Measurements from ENCODE around the gene LRP4.
"Not testable (repeated sequence)": the region's sequence is repeated elsewhere in the genome, so short reads cannot be mapped to it uniquely, and the experiment has no call there.

Gene LRP4, protein sequence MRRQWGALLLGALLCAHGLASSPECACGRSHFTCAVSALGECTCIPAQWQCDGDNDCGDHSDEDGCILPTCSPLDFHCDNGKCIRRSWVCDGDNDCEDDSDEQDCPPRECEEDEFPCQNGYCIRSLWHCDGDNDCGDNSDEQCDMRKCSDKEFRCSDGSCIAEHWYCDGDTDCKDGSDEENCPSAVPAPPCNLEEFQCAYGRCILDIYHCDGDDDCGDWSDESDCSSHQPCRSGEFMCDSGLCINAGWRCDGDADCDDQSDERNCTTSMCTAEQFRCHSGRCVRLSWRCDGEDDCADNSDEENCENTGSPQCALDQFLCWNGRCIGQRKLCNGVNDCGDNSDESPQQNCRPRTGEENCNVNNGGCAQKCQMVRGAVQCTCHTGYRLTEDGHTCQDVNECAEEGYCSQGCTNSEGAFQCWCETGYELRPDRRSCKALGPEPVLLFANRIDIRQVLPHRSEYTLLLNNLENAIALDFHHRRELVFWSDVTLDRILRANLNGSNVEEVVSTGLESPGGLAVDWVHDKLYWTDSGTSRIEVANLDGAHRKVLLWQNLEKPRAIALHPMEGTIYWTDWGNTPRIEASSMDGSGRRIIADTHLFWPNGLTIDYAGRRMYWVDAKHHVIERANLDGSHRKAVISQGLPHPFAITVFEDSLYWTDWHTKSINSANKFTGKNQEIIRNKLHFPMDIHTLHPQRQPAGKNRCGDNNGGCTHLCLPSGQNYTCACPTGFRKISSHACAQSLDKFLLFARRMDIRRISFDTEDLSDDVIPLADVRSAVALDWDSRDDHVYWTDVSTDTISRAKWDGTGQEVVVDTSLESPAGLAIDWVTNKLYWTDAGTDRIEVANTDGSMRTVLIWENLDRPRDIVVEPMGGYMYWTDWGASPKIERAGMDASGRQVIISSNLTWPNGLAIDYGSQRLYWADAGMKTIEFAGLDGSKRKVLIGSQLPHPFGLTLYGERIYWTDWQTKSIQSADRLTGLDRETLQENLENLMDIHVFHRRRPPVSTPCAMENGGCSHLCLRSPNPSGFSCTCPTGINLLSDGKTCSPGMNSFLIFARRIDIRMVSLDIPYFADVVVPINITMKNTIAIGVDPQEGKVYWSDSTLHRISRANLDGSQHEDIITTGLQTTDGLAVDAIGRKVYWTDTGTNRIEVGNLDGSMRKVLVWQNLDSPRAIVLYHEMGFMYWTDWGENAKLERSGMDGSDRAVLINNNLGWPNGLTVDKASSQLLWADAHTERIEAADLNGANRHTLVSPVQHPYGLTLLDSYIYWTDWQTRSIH (N-terminal part only)

DNA sequence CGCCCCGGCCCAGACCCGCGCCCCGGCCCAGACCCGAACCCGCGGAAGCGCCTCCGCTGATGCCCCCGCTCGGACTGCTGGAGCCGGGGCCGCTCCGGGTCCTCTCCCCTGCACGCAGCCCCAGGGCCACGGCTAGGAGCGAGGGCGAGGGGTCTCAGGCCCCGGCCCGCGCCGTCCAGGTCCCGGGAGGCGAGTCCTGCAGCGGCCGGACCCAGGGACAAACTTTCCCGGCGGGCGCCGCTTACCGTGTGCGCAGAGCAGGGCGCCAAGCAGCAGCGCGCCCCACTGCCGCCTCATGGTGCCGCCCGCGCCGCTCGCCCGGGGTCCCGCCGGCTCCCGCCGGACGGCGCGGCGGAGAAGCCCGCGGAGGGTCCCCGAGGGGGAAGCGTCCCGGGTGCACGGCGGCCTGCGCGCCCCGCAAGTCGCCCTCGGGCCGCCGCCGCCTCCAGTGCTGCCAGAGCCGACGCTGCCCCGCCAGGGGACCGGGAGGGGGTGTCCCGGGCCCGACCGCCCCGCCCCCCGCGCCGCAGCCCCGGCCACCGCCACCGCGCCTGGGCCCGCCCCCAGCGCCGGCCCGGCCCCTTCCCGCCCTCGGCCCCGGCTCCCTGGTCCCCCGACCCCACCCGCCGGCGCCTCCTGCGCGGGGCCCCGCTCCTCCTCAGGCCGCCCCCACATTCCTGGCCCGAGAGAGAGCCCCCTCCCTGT is at the start of gene LRP4:
Gene LRP4, minus strand, starts transcription at position 468 of the 705 bp plus-strand sequence. Its CDS starts 171 bp downstream, at position 297.
- DNase-seq (ENCODE audit: low read depth): peak; percentile 32

GRCh38 chr11:46967962-46968361 is 49.6 kb upstream of the LRP4 start:
- no peak for DNase-seq (ENCODE audit: low read depth)

GRCh38 chr11:46966773-46967172 is 48.4 kb upstream of the LRP4 start:
- no peak for DNase-seq (ENCODE audit: low read depth)

DNA sequence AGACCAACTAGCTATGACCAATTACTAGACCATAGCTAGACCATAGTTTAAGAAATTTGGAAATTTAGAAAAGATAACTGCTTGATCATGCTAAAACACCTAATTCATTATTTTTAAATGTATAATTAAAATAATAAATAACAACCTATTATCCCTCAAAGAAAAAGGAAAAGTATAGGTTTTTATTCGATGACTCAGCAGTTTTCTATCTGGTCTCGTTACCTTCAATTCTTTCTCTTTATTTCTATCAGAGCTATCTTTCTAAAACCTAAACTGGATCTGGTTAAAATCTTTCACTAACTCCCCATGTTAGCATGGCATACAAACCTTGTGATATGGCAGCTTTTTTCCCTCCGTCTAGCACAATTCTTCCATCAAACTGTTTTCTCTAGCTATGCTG is 45.5 kb upstream of the LRP4 start:
- DNase-seq (ENCODE audit: low read depth): no peak

GRCh38 chr11:46961886-46962285 is 43.5 kb upstream of the LRP4 start:
- not testable (repeated sequence) for DNase-seq (ENCODE audit: low read depth)

DNA sequence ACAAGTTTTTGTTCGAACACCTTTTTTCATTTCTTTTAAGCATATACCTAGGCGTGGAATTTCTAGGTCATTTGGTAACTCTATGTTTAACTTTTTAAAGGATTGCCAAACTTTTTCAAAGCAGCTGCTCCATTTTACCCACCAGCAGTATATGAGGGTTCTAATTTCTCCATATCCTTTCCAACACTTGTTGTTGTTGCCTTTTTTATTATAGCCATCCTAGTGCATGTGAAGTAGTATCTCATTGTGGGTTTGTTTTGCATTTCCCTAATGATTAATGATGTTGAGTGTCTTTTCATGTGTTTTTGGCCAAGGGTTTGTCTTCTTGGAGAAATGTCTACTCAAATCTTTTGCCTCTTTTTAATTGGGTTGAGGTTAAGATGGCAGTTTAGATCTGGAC is 42.7 kb upstream of the LRP4 start:
- DNase-seq (ENCODE audit: low read depth): no peak

- DNase-seq (ENCODE audit: low read depth): no peak
These were observed 40.4 kb upstream of the LRP4 start for GRCh38 chr11:46958777-46959176.

DNA sequence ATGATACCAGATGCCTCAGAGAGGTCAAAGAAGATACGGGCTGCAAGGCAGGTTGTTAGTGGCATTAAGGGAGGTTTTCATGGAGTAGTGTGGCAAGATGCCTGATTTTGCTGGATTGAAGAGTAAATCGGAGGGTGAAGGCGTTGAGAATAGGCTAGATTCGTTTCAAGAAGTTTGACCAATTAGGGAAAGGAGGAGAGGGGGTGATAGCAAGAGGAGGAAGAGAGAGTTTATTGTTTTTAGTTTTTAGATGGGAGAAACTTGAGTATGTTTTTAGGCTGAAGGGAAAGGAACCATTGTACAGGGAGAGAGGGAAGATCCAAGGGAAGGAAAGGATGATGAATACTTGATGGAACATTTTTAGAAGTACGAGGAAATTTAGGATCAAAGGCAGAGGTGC is 34.7 kb upstream of the LRP4 start:
- DNase-seq (ENCODE audit: low read depth): no peak

- DNase-seq (ENCODE audit: low read depth): no peak
These were observed 34.2 kb upstream of the LRP4 start for GRCh38 chr11:46952553-46952952.

DNA sequence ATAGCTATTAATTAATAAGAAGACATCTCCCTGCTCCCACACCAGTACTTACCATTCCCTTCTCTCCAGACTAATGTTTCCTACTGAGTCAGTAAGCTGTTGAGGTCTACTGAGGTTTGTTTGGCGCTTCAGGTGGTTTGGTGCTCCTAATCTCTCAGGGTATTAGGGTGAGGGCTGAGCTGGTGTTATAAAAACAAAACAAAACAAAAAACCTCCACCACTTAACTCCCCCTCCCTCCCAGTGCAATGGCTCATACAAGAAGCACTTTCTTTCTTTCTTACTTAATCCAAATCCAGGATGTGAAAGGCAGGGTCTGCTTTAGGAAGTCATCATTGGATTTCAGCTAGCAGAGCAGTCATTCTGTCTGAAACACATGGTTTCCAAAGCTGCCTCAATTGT is 33.5 kb upstream of the LRP4 start:
- DNase-seq (ENCODE audit: low read depth): no peak

GRCh38 chr11:46949297-46949696 is 30.9 kb upstream of the LRP4 start:
- no peak for DNase-seq (ENCODE audit: low read depth)

GRCh38 chr11:46948378-46949131 is 30.2 kb upstream of the LRP4 start:
- DNase-seq (ENCODE audit: low read depth): no peak

GRCh38 chr11:46947399-46948077 is 29.2 kb upstream of the LRP4 start:
- DNase-seq (ENCODE audit: low read depth): no peak

DNA sequence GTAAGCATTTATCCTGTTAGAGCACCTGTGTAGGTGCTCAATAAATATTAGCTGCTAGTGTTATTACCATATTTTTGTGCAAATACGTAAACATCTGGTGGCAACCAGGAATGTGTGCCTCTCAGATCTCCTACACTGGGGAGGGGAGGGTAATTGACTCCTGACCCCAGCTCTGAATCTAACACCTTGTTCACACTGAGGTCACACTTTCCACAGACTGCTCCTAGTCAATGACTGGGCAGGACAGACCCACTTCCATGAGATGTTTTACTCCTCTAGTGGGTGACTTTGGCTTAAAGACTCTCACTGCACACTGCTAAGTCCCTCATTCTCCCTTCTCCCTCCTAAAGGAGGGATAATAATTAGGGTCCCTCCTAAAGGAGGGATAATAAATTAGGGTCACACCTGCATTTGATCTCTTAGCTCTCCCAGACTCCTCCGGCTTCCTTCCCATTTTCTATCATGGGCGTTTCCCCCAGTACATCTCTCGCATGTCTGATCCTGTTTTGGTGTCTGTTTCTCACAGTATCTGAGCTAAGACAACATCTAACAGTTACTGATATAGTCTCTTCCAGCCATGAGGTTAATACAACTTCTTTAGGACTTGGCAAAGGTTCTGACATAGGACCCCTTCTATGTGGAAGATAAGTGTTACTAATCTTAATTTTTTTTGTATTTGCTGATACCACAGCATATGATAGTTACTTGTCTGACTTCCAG is 26.2 kb upstream of the LRP4 start:
- DNase-seq (ENCODE audit: low read depth): no peak

DNA sequence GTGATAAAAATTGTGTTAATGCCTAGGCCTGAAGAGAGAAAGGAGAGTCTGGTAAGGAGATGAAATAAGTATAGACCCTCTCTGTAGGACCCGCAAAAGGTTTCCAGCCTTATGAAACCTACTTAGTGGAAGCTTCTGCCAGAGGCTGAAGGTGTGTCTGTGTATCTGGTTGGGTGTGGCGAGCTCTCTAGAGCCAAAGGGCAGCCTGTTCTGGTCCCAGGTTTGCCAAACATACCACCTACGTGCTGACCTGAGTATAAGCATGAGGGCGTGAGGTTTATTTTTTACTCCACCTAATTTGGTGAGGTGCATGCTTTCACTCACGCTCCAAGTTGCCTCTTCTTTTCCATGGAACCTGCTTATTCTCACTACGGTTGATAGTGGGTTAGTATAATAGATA is 23.8 kb upstream of the LRP4 start:
- no peak for DNase-seq (ENCODE audit: low read depth)

DNA sequence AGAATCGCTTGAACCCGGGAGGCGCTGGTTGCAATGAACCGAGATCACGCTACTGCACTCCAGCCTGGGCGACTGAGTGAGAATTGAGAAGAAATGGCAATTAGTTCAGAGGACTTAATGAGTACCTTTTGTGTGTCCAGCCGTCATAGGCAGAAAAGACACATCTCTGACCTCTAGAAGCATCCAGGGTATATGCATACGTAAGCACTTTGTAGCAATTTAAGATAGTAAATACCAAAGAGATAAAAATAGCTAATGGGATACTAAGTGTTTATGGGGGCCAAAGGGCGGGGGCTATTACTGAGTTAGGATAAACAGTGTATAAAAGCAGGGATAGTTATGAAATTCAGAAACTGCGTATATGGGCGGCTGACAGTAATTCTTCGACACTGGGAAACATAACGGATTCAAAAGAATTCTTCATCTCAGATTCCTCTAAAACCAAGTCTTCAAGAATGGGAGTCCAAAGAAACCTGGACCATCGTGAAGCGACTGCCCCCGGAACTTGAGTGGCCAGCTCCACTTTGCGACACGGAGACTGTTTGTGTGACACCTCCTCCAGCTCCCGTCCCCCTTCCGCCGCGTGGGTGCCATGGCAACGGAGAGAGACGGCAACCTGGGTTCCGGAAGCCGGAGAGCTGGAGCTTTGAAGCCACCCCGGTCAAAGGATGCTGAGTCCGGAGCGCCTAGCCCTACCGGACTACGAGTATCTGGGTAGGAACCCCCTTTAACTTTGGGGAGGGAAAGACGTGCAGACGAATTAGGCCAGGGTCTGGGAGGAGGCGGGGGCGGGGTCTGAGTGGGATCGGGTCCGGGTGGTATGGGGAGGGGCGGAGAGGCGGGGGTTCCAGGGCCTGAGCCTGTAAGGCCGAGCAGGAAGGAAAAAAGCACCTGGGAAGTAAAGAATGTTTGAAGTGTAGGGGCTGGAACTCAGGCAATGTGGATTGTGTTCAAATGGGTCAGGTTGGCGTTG is 18.1 kb upstream of the LRP4 start, which contains the start of gene CSTPP1:
Gene CSTPP1, plus strand, starts transcription at position 624 of the 973 bp plus-strand sequence. Its CDS starts 45 bp downstream, at position 669.
- peak; percentile 85 for DNase-seq (ENCODE audit: low read depth)

DNA sequence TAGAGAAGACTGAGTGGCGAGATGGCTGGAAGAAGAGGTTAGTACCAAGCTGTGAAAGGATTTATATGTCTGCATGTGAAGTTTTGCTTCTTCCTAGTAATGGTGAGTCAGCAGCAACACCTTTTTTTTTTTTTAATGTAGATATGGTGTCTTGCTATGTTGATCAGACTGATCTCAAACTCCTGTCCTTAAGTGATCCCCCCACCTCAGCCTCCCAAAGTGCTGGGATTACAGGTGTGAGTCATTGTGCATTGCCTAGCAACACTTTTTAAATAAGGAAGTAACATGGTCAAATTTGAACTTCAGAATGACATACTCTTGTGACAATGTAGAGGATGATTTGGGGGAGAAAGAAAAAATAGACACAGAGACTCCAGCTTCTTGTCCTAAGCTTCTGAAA is 11.7 kb upstream of the LRP4 start:
- no peak for DNase-seq (ENCODE audit: low read depth)

GRCh38 chr11:46928701-46929100 is 10.4 kb upstream of the LRP4 start:
- DNase-seq (ENCODE audit: low read depth): not testable (repeated sequence)
